ENCODE data around the gene TTLL8. TPM values are rescaled to one million over a fixed set of nuclear protein-coding genes. Genes with fewer than 3 reads are reported as not detected.
"Not testable (repeated sequence)": the region's sequence is repeated elsewhere in the genome, so short reads cannot be mapped to it uniquely, and the experiment has no call there.

The TTLL8 gene
- total RNA-seq, 1 donor from 2014 or later, result not detected

DNA sequence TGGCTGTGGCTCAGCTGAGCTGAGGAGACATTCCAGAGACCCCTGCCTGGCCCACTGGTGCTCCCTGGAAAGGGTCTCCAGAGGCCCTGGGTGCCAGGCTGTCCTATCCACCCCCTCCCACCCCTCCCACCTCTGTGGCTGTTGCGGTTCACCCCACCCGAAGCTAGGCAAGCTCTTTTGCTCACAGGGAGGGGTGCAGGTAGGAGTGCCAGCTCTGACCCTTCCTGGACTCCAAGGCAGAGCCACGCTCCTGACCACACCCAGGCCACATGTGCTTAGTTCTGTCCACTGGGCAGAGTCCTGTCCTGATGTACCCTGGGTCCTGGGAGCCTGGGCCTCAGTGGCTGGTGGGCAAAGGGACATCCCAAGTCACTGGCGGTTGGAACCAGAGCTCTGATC, 62.0 kb downstream of the TTLL8 start:
- no peak overlapping the region for H3K9ac ChIP-seq (ENCODE audit: low read depth in 1 of 3, low read length in 3 of 3)
- H3K9me3 ChIP-seq (ENCODE audit: control insufficient read depth in 3 of 3, low read length in 3 of 3), result peaks cover 0 to 3% (median 0%) of the 10 kb centered on the region in 3 donors
- no peak overlapping the region for H3K4me3 ChIP-seq (ENCODE audit: low read length in 3 of 3)
- H3K27ac ChIP-seq (ENCODE audit: low read depth, low read length), result no peak overlapping the region
- peaks cover 14 to 26% (median 18%) of the 10 kb centered on the region in 3 donors for H3K27me3 ChIP-seq (ENCODE audit: control insufficient read depth in 3 of 3, insufficient read depth in 3 of 3, low read length in 3 of 3)
- no peaks in the 10 kb centered on the region for H3K36me3 ChIP-seq (ENCODE audit: control insufficient read depth in 3 of 3, insufficient read depth in 3 of 3, low read length in 3 of 3)
- H3K4me1 ChIP-seq (ENCODE audit: control insufficient read depth in 3 of 3, insufficient read depth in 3 of 3, low read length in 3 of 3), result peaks cover 0 to 6% (median 0%) of the 10 kb centered on the region in 3 donors

GRCh38 chr22:49995361-49996118, 62.6 kb downstream of the TTLL8 start:
- Histone ChIP-seq H3K9me3 (ENCODE audit: control insufficient read depth in 3 of 3, low read length in 3 of 3) (peaks cover 0 to 3% (median 0%) of the 10 kb centered on the region in 3 donors), H3K4me1 (ENCODE audit: control insufficient read depth in 3 of 3, insufficient read depth in 3 of 3, low read length in 3 of 3) (peaks cover 0 to 6% (median 0%) of the 10 kb centered on the region in 3 donors), H3K27me3 (ENCODE audit: control insufficient read depth in 3 of 3, insufficient read depth in 3 of 3, low read length in 3 of 3) (peaks cover 13 to 20% (median 14%) of the 10 kb centered on the region in 3 donors), H3K4me3 (ENCODE audit: low read length in 3 of 3) (no peak overlapping the region), H3K36me3 (ENCODE audit: control insufficient read depth in 3 of 3, insufficient read depth in 3 of 3, low read length in 3 of 3) (no peaks in the 10 kb centered on the region), H3K27ac (ENCODE audit: low read depth, low read length) (no peak overlapping the region), H3K9ac (ENCODE audit: low read depth in 1 of 3, low read length in 3 of 3) (no peak overlapping the region)

DNA sequence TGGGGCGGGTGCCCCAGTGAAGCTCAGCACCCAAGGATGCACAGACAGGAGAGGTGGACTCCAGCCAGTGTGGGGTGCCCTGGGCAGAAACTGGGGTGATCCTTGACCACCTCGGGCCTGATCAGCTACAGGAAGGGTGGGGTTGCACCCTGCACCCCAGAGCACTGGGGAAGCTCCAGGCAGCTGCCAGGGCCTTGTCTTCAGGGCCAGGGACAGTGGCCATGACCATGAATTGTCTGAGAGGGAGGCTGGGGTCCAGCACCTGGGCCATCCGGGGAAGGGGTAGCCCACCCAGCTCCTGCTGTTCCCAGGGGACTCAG, 63.1 kb downstream of the TTLL8 start:
- H3K9me3 ChIP-seq (ENCODE audit: control insufficient read depth in 3 of 3, low read length in 3 of 3), result peaks cover 0 to 3% (median 0%) of the 10 kb centered on the region in 3 donors
- peaks cover 0 to 6% (median 0%) of the 10 kb centered on the region in 3 donors for H3K4me1 ChIP-seq (ENCODE audit: control insufficient read depth in 3 of 3, insufficient read depth in 3 of 3, low read length in 3 of 3)
- H3K36me3 ChIP-seq (ENCODE audit: control insufficient read depth in 3 of 3, insufficient read depth in 3 of 3, low read length in 3 of 3), result no peaks in the 10 kb centered on the region
- no peak overlapping the region for H3K4me3 ChIP-seq (ENCODE audit: low read length in 3 of 3)
- H3K9ac ChIP-seq (ENCODE audit: low read depth in 1 of 3, low read length in 3 of 3), result no peak overlapping the region
- no peak overlapping the region for H3K27ac ChIP-seq (ENCODE audit: low read depth, low read length)
- H3K27me3 ChIP-seq (ENCODE audit: control insufficient read depth in 3 of 3, insufficient read depth in 3 of 3, low read length in 3 of 3), result peaks cover 7 to 15% (median 9%) of the 10 kb centered on the region in 3 donors

- peaks cover 0 to 6% (median 0%) of the 10 kb centered on the region in 3 donors for H3K4me1 ChIP-seq (ENCODE audit: control insufficient read depth in 3 of 3, insufficient read depth in 3 of 3, low read length in 3 of 3)
- H3K9me3 ChIP-seq (ENCODE audit: control insufficient read depth in 3 of 3, low read length in 3 of 3), result peaks cover 0 to 3% (median 0%) of the 10 kb centered on the region in 3 donors
- peaks cover 5 to 11% (median 8%) of the 10 kb centered on the region in 3 donors for H3K27me3 ChIP-seq (ENCODE audit: control insufficient read depth in 3 of 3, insufficient read depth in 3 of 3, low read length in 3 of 3)
- no peak overlapping the region for H3K4me3 ChIP-seq (ENCODE audit: low read length in 3 of 3)
- H3K9ac ChIP-seq (ENCODE audit: low read depth in 1 of 3, low read length in 3 of 3), result no peak overlapping the region
- no peak overlapping the region for H3K27ac ChIP-seq (ENCODE audit: low read depth, low read length)
- no peaks in the 10 kb centered on the region for H3K36me3 ChIP-seq (ENCODE audit: control insufficient read depth in 3 of 3, insufficient read depth in 3 of 3, low read length in 3 of 3)
Measured at GRCh38 chr22:49994361-49995040, 63.6 kb downstream of the TTLL8 start.

DNA sequence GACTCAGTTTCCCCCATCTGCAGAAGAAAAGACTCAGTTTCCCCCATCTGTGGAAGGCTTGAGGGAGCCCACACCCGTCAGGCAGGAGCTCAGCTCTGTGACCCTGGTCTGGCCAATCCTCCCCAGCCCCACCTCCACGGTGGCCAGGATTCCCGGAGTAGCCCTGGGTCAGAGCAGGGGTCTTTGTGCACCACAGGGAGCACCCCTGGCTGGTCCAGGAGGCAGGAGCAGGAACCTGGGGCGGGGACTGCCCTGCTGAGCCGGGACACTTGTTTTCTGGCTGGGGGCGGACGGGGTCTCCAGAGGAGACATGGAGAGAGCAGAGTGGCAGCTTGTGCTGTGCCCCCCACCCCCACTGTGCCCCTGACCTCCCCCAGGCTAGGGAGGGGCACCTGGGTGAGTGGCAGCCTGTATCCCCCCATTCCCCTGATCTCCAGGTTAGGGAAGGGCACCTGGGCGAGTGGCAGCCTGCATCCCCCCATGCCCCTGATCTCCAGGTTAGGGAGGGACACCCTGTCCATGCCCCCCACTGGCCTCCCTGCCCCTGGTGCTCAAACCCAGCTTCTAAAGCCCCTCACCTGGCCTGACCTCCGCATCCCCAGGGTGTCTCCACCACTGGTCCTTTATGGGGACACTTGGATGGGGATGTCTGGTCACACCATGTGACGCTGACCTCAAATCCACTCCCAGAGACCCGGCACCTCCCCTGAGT, 64.3 kb downstream of the TTLL8 start:
- Histone ChIP-seq H3K36me3 (ENCODE audit: control insufficient read depth in 3 of 3, insufficient read depth in 3 of 3, low read length in 3 of 3) (no peaks in the 10 kb centered on the region), H3K4me3 (ENCODE audit: low read length in 3 of 3) (no peak overlapping the region), H3K27ac (ENCODE audit: low read depth, low read length) (no peak overlapping the region), H3K9ac (ENCODE audit: low read depth in 1 of 3, low read length in 3 of 3) (peak overlapping the region in 1 of 3 donors; percentile 54), H3K27me3 (ENCODE audit: control insufficient read depth in 3 of 3, insufficient read depth in 3 of 3, low read length in 3 of 3) (peaks cover 3 to 7% (median 4%) of the 10 kb centered on the region in 3 donors), H3K4me1 (ENCODE audit: control insufficient read depth in 3 of 3, insufficient read depth in 3 of 3, low read length in 3 of 3) (peaks cover 0 to 6% (median 0%) of the 10 kb centered on the region in 3 donors), H3K9me3 (ENCODE audit: control insufficient read depth in 3 of 3, low read length in 3 of 3) (peaks cover 0 to 3% (median 0%) of the 10 kb centered on the region in 3 donors)

DNA sequence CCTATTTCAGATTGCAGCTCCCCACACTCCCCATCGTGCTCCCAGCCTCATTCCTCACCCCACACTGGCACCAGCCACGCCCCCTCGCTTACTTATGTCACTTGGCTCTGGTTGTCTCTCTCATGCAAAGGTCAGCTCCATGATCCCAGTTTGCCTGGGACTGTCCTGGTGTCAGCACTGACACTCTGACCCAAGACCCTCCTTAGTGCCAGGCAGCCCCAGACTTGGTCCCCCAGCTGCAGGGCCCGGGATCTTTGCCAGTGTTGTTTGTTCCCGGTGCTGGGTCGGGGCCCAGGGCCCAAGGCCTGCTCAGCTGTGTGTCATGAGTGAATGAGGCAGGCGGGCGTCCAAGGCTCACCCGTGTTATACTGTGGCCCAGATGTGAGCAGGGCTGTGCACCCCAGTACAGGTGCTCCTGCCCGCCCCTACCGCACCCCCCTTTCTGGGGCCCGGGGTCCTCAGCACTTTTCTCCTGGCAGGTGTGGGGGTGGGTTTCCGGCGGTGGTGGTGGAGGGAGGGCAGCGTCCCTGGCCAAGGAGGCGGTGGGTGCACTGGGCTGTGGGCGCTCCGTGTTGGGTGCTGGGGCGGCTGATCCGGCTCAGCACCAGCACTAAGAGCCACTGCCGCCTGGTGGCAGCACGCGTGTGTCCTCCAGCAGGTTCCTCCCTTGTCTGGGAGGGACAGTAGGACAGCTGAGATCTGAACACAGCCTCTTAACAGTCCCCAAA, 65.0 kb downstream of the TTLL8 start:
- peak overlapping the region in 2 of 3 donors; percentile 32 to 54 for H3K9ac ChIP-seq (ENCODE audit: low read depth in 1 of 3, low read length in 3 of 3)
- H3K36me3 ChIP-seq (ENCODE audit: control insufficient read depth in 3 of 3, insufficient read depth in 3 of 3, low read length in 3 of 3), result no peaks in the 10 kb centered on the region
- H3K4me1 ChIP-seq (ENCODE audit: control insufficient read depth in 3 of 3, insufficient read depth in 3 of 3, low read length in 3 of 3), result peaks cover 0 to 6% (median 0%) of the 10 kb centered on the region in 3 donors
- H3K27me3 ChIP-seq (ENCODE audit: control insufficient read depth in 3 of 3, insufficient read depth in 3 of 3, low read length in 3 of 3), result no peaks in the 10 kb centered on the region
- H3K9me3 ChIP-seq (ENCODE audit: control insufficient read depth in 3 of 3, low read length in 3 of 3), result peaks cover 0 to 3% (median 0%) of the 10 kb centered on the region in 3 donors
- no peak overlapping the region for H3K4me3 ChIP-seq (ENCODE audit: low read length in 3 of 3)
- H3K27ac ChIP-seq (ENCODE audit: low read depth, low read length), result no peak overlapping the region

- Histone ChIP-seq H3K27ac (ENCODE audit: low read depth, low read length) (no peak overlapping the region), H3K9me3 (ENCODE audit: control insufficient read depth in 3 of 3, low read length in 3 of 3) (peaks cover 0 to 3% (median 0%) of the 10 kb centered on the region in 3 donors), H3K9ac (ENCODE audit: low read depth in 1 of 3, low read length in 3 of 3) (no peak overlapping the region), H3K4me3 (ENCODE audit: low read length in 3 of 3) (no peak overlapping the region), H3K36me3 (ENCODE audit: control insufficient read depth in 3 of 3, insufficient read depth in 3 of 3, low read length in 3 of 3) (no peaks in the 10 kb centered on the region), H3K4me1 (ENCODE audit: control insufficient read depth in 3 of 3, insufficient read depth in 3 of 3, low read length in 3 of 3) (peaks cover 0 to 6% (median 0%) of the 10 kb centered on the region in 3 donors), H3K27me3 (ENCODE audit: control insufficient read depth in 3 of 3, insufficient read depth in 3 of 3, low read length in 3 of 3) (no peaks in the 10 kb centered on the region)
Measured at GRCh38 chr22:49991907-49992533, 66.1 kb downstream of the TTLL8 start.

DNA sequence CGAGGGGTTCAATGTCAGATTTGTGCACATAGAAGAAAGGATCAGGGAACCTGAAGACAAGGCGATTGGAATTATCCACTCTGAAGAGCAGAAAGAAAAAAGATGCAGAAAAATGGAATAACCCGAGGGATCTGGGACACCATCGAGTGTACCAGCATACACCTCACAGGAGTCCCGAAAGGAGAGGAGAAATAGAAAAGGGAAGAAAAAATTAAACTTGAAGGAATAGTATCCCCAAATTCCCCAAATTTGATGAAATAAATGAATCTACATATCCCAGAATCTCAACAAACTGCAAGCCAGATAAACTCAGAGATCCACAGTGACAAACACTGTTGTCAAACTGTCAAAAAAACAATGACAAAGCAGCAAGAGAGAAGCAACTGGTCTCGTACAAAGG, 66.9 kb downstream of the TTLL8 start:
- no peak overlapping the region for H3K4me3 ChIP-seq (ENCODE audit: low read length in 3 of 3)
- no peak overlapping the region for H3K9ac ChIP-seq (ENCODE audit: low read depth in 1 of 3, low read length in 3 of 3)
- no peaks in the 10 kb centered on the region for H3K36me3 ChIP-seq (ENCODE audit: control insufficient read depth in 3 of 3, insufficient read depth in 3 of 3, low read length in 3 of 3)
- peaks cover 0 to 6% (median 0%) of the 10 kb centered on the region in 3 donors for H3K4me1 ChIP-seq (ENCODE audit: control insufficient read depth in 3 of 3, insufficient read depth in 3 of 3, low read length in 3 of 3)
- H3K27me3 ChIP-seq (ENCODE audit: control insufficient read depth in 3 of 3, insufficient read depth in 3 of 3, low read length in 3 of 3), result no peaks in the 10 kb centered on the region
- H3K27ac ChIP-seq (ENCODE audit: low read depth, low read length), result no peak overlapping the region
- H3K9me3 ChIP-seq (ENCODE audit: control insufficient read depth in 3 of 3, low read length in 3 of 3), result peaks cover 0 to 3% (median 0%) of the 10 kb centered on the region in 3 donors

DNA sequence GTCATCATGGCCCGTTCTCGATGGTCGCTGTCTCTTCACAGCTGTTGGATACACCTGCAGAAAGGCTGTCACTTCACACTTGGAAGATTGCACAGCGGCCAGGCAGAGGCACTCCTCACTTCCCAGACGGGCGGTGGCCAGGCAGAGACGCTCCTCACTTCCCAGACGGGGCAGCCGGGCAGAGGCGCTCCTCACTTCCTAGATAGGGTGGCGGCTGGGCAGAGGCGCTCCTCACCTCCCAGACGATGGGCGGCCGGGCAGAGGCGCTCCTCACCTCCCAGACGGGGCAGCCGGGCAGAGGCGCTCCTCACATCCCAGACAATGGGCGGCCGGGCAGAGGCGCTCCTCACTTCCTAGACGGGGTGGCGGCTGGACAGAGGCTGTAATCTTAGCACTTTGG, 68.3 kb downstream of the TTLL8 start:
- not testable (repeated sequence) for H3K9ac ChIP-seq (ENCODE audit: low read depth in 1 of 3, low read length in 3 of 3); H3K27me3 ChIP-seq (ENCODE audit: control insufficient read depth in 3 of 3, insufficient read depth in 3 of 3, low read length in 3 of 3); H3K27ac ChIP-seq (ENCODE audit: low read depth, low read length)

More for the DNA sequence above, 68.3 kb downstream of the TTLL8 start:
- not testable (repeated sequence) for H3K36me3 ChIP-seq (ENCODE audit: control insufficient read depth in 3 of 3, insufficient read depth in 3 of 3, low read length in 3 of 3); H3K9me3 ChIP-seq (ENCODE audit: control insufficient read depth in 3 of 3, low read length in 3 of 3); H3K4me3 ChIP-seq (ENCODE audit: low read length in 3 of 3); H3K4me1 ChIP-seq (ENCODE audit: control insufficient read depth in 3 of 3, insufficient read depth in 3 of 3, low read length in 3 of 3)
